ENCODE measurements around the gene LCN6. TPM values are rescaled to one million over a fixed set of nuclear protein-coding genes. Genes with fewer than 3 reads are reported as not detected.

The LCN6 gene
- total and polyA plus RNA-seq, 10 of the 15 experiments (the other 5 are each of a cell fraction or from before 2014, with no cell fraction given): not detected

GRCh38 chr9:136700959-136701667 lies 47.2 kb downstream of the LCN6 start (continued):
- TF ChIP-seq CUX1 (IDR thresholded peaks at IDR 0.05; ENCODE audit: insufficient replicate concordance, low read depth, low read length) (no peak), ZBED1 (IDR thresholded peaks at IDR 0.05; ENCODE audit: borderline replicate concordance) (no peak), MEF2A (IDR thresholded peaks at IDR 0.05; ENCODE audit: insufficient read depth, low read depth, low read length) (no peak), RAD21 (IDR thresholded peaks at IDR 0.05; ENCODE audit: insufficient read depth, low read depth, low read length) (no peak), CHD2 (IDR thresholded peaks at IDR 0.05; ENCODE audit: borderline replicate concordance, low read depth, low read length) (0 out of 2 replicates have a peak, but pooled peaks have one; percentile 31), EP300 (IDR thresholded peaks at IDR 0.05; ENCODE audit: borderline replicate concordance in 1 of 2, control insufficient read depth in 1 of 2, low read depth in 2 of 2, low read length in 2 of 2) (peak; percentile 63 to 76; a peak in 3 of 4 replicates), SMAD5 (IDR thresholded peaks at IDR 0.05; ENCODE audit: low read depth) (no peak), IKZF1 (conservative IDR thresholded peaks at IDR 0.05) (peak; percentile 86), SIN3A (IDR thresholded peaks at IDR 0.05; ENCODE audit: low read depth, low read length) (no peak), JUND (IDR thresholded peaks at IDR 0.05; ENCODE audit: low read depth, low read length) (no peak), KDM1A (IDR thresholded peaks at IDR 0.05; ENCODE audit: borderline replicate concordance) (no peak), SMARCA5 (IDR thresholded peaks at IDR 0.05) (peak; percentile 30; the same call in 1 of the 2 replicates), IKZF2 (IDR thresholded peaks at IDR 0.05) (peak; percentile 66 to 74), CBFB (IDR thresholded peaks at IDR 0.05; ENCODE audit: low read depth) (no peak; the same call in 1 of the 2 replicates), NRF1 (conservative IDR thresholded peaks at IDR 0.05; ENCODE audit: low read depth, low read length) (no peak), FOS (IDR thresholded peaks at IDR 0.05; ENCODE audit: borderline replicate concordance, extremely low read depth, insufficient read length) (no peak), FOXM1 (IDR thresholded peaks at IDR 0.05; ENCODE audit: low read depth, low read length) (no peak), NR2C2 (IDR thresholded peaks at IDR 0.05; ENCODE audit: borderline replicate concordance, control insufficient read depth, insufficient read length, low read depth) (no peak), ATF2 (IDR thresholded peaks at IDR 0.05; ENCODE audit: low read length) (no peak), SIX5 (IDR thresholded peaks at IDR 0.05; ENCODE audit: low read depth, low read length, severe bottlenecking) (no peak), PML (IDR thresholded peaks at IDR 0.05; ENCODE audit: low read length) (no peak), HSF1 (IDR thresholded peaks at IDR 0.05; ENCODE audit: low read depth, low read length) (no peak), NFYA (IDR thresholded peaks at IDR 0.05; ENCODE audit: borderline replicate concordance, low read depth, low read length) (no peak), RFX5 (IDR thresholded peaks at IDR 0.05; ENCODE audit: low read depth, low read length) (no peak)
